H1 (cell line): Measurements from ENCODE around the gene ARL5C. TPM values are rescaled to one million over a fixed set of nuclear protein-coding genes. Genes with fewer than 3 reads are reported as not detected.

Experiments used
- BRCA1 ChIP-seq: IDR thresholded peaks from 2 replicates; pipeline ENCODE4 v1.6.1; 2012; ENCODE audit warnings: low read depth, low read length, improper control_type of control experiment
- CHD2 ChIP-seq: IDR thresholded peaks from 2 replicates; pipeline ENCODE4 v1.6.1; 2012; ENCODE audit warnings: low read length, improper control_type of control experiment
- EZH2 ChIP-seq: fragments of 200-600 bp; sonication (generic); IDR thresholded peaks from 2 replicates; pipeline ENCODE4 v1.7.1; 2012; ENCODE audit warnings: low read depth, mild to moderate bottlenecking, moderate library complexity, low read length, inconsistent platforms; ENCODE audit not compliant: severe bottlenecking
- JUND ChIP-seq: IDR thresholded peaks from 2 replicates; pipeline ENCODE4 v1.6.1; 2011; ENCODE audit warnings: mild to moderate bottlenecking, improper control_type of control experiment, low read length
- SIN3A ChIP-seq, 2 experiments: IDR thresholded peaks in 1 of 2; conservative IDR thresholded peaks in 1 of 2; 2 replicates each; pipeline ENCODE4 v1.6.1; 2011 to 2012; ENCODE audit warnings: low read length in 2 of 2, improper control_type of control experiment in 1 of 2, low read depth in 1 of 2, mild to moderate bottlenecking in 1 of 2
- SP4 ChIP-seq: IDR thresholded peaks from 2 replicates; pipeline ENCODE4 v1.6.1; 2012; ENCODE audit warnings: low read length, inconsistent platforms
- polyA plus RNA-seq, 7 experiments: library from polyadenylated mRNA; depleted of rRNA in 3 of 7; stranded (reverse) in 5 of 7; unstranded in 2 of 7; fragments of >200 nt in 5 of 7; fragments of 200-250 nt in 2 of 7; gene quantifications; 1 replicate in 5 of 7; 2 replicates in 1 of 7; 4 replicates in 1 of 7; pipeline versions ENCODE4 v1.2.1 to v1.2.3, GENCODE V29; 2011 to 2013; ENCODE audit warnings: missing spikeins in 2 of 7, mixed read lengths in 2 of 7
- total RNA-seq: library from RNA; stranded (reverse); fragmentation: NEBNext Ultra II Directional; extraction: Animal tissue kit (Norgen Biotek cat#: 25700); gene quantifications from 2 replicates; pipeline ENCODE4 v1.2.1, GENCODE V29; 2021
- TF ChIP-seq, protein P1 (sequence below): IDR thresholded peaks from 2 replicates; pipeline ENCODE4 v1.6.1; 2012; ENCODE audit warnings: inconsistent platforms

Gene ARL5C
- total and polyA plus RNA-seq, 2 of the 8 experiments (the other 6 are each of a cell fraction or from before 2014, with no cell fraction given), result not detected

- TF ChIP-seq, protein P1, sequence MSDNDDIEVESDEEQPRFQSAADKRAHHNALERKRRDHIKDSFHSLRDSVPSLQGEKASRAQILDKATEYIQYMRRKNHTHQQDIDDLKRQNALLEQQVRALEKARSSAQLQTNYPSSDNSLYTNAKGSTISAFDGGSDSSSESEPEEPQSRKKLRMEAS, result 0 out of 2 replicates have a peak, but pooled peaks have one; percentile 29
- TF ChIP-seq CHD2, result 0 out of 2 replicates have a peak, but pooled peaks have one; percentile 6
- 0 out of 4 replicates have a peak, but pooled peaks of 1 of the 2 experiments have one; percentile 57 for TF ChIP-seq SIN3A (conservative IDR thresholded peaks at IDR 0.05 in 1 of 2, IDR thresholded peaks at IDR 0.05 in 1 of 2; ENCODE audit: low read depth in 1 of 2, low read length in 2 of 2)
- TF ChIP-seq SP4, result 0 out of 2 replicates have a peak, but pooled peaks have one; percentile 42
- no peak for TF ChIP-seq EZH2
- TF ChIP-seq JUND, result peak; percentile 38; the same call in 1 of the 2 replicates
- TF ChIP-seq BRCA1, result no peak
These were observed 9.1 kb upstream of the ARL5C start (continued) for GRCh38 chr17:39174920-39175694.
